ENCODE data around the gene HPS3.

The HPS3 gene

GRCh38 chr3:149197669-149198068 is 68.2 kb downstream of the HPS3 start:
- Histone ChIP-seq H3K4me3 (ENCODE audit: low read depth, low read length) (peak overlapping the region; percentile 56), H3K36me3 (no peaks in the 10 kb centered on the region)

DNA sequence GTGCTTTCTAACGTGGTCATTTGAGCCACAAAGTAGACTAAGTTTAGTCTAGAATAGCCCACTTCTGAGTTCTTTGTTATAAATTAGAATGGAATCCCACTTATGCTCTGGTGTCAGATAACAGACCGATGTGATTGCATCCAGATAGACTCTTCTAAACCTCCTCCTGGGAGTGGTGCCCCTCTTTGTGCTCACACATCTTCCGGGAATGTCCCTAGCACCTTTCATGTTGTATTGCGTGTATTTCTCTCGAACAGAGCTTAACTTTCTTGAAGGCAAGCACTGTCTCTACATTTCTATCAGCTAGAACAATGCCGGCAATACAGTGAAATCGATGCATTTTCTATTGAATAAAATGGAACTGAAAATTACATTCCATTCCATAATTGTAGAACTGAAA is 69.2 kb downstream of the HPS3 start:
- TF ChIP-seq, protein P1, sequence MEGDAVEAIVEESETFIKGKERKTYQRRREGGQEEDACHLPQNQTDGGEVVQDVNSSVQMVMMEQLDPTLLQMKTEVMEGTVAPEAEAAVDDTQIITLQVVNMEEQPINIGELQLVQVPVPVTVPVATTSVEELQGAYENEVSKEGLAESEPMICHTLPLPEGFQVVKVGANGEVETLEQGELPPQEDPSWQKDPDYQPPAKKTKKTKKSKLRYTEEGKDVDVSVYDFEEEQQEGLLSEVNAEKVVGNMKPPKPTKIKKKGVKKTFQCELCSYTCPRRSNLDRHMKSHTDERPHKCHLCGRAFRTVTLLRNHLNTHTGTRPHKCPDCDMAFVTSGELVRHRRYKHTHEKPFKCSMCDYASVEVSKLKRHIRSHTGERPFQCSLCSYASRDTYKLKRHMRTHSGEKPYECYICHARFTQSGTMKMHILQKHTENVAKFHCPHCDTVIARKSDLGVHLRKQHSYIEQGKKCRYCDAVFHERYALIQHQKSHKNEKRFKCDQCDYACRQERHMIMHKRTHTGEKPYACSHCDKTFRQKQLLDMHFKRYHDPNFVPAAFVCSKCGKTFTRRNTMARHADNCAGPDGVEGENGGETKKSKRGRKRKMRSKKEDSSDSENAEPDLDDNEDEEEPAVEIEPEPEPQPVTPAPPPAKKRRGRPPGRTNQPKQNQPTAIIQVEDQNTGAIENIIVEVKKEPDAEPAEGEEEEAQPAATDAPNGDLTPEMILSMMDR (IDR thresholded peaks at IDR 0.05; ENCODE audit: low read depth, low read length) = no peak
- no peak overlapping the region for H3K4me3 ChIP-seq (ENCODE audit: low read depth, low read length)

More at GRCh38 chr3:149197669-149198068, 68.2 kb downstream of the HPS3 start:
- Histone ChIP-seq H3K9me3 (no peaks in the 10 kb centered on the region), H3K27me3 (no peaks in the 10 kb centered on the region), H3K4me1 (peaks cover 9% of the 10 kb centered on the region)
- TF ChIP-seq, protein P1 (IDR thresholded peaks at IDR 0.05; ENCODE audit: low read depth, low read length) = no peak
- DNase-seq = peak; percentile 40

DNA sequence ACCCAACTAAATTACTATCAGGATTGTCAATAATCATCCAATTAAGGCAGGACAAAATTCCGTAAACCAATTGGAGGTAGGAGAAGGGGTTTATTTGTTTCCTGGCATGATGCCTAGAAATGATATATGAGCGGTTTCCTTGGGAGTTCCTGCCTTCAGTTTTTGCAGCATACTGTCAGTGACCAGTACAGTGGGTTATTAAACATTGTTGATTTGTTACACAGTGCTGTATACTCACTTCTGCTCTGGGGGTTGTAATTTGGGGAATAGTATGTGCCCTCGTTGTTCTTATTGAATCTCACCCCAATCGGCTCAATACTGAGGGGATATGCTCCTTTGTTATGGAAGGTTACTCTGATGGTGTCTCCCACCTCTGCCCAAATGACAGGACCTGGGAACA is 70.0 kb downstream of the HPS3 start:
- Histone ChIP-seq H3K36me3 (no peaks in the 10 kb centered on the region), H3K4me1 (peaks cover 9% of the 10 kb centered on the region), H3K9me3 (no peaks in the 10 kb centered on the region), H3K27me3 (no peaks in the 10 kb centered on the region), H3K4me3 (ENCODE audit: low read depth, low read length) (no peak overlapping the region)
- TF ChIP-seq, protein P1 (IDR thresholded peaks at IDR 0.05; ENCODE audit: low read depth, low read length) = no peak
- DNase-seq = no peak

More for the DNA sequence above, 69.2 kb downstream of the HPS3 start:
- Histone ChIP-seq H3K4me1 (peaks cover 9% of the 10 kb centered on the region), H3K36me3 (no peaks in the 10 kb centered on the region), H3K9me3 (no peaks in the 10 kb centered on the region), H3K27me3 (no peaks in the 10 kb centered on the region)
- DNase-seq = no peak

DNA sequence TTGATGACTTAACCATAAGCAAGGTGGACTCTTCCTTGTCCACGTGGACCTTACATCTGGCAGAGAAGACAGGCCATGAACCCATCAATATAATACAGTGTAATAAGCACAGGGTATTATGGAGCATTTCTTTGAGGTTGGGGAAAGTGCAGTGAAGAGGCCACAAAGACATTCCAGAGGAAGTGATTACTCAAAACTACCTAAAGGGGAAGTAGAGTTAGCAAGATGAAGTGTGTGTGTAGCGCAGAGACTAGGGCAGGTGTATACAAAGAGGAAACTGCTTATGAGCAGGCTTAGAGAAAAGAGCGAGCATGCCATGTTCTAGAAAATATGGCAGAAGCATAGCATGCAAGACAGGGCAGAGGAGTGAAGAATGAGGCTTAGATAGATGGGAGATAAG is 74.3 kb downstream of the HPS3 start:
- TF ChIP-seq, protein P1 (IDR thresholded peaks at IDR 0.05; ENCODE audit: low read depth, low read length) = no peak
- H3K4me1 ChIP-seq = peaks cover 8% of the 10 kb centered on the region; the same call in 1 of the 2 replicates
- no peak for DNase-seq

GRCh38 chr3:149204390-149204991 is 75.1 kb downstream of the HPS3 start:
- Histone ChIP-seq H3K27me3 (no peaks in the 10 kb centered on the region), H3K9me3 (no peaks in the 10 kb centered on the region), H3K4me3 (ENCODE audit: low read depth, low read length) (no peak overlapping the region), H3K4me1 (peaks cover 6% of the 10 kb centered on the region; the same call in 1 of the 2 replicates), H3K36me3 (no peaks in the 10 kb centered on the region)
- DNase-seq = no peak
- TF ChIP-seq, protein P1 (IDR thresholded peaks at IDR 0.05; ENCODE audit: low read depth, low read length) = no peak

More for the DNA sequence above, 74.3 kb downstream of the HPS3 start:
- Histone ChIP-seq H3K36me3 (no peaks in the 10 kb centered on the region), H3K9me3 (no peaks in the 10 kb centered on the region), H3K27me3 (no peaks in the 10 kb centered on the region), H3K4me3 (ENCODE audit: low read depth, low read length) (no peak overlapping the region)

GRCh38 chr3:149207475-149207874 is 78.0 kb downstream of the HPS3 start:
- H3K4me1 ChIP-seq = peaks cover 3% of the 10 kb centered on the region; the same call in 1 of the 2 replicates
- no peak for DNase-seq
- TF ChIP-seq, protein P1 (IDR thresholded peaks at IDR 0.05; ENCODE audit: low read depth, low read length) = no peak
- H3K27me3 ChIP-seq = no peaks in the 10 kb centered on the region
- no peaks in the 10 kb centered on the region for H3K9me3 ChIP-seq
- no peak overlapping the region for H3K4me3 ChIP-seq (ENCODE audit: low read depth, low read length)
- H3K36me3 ChIP-seq = no peaks in the 10 kb centered on the region

Measured in BE2C (cell line).